ENCODE measurements around the gene BMP6.

Gene BMP6

GRCh38 chr6:7725849-7726415 is at the start of gene BMP6:
BMP6 (plus strand) TSS chr6:7726099; CDS start chr6:7726956, 857 bp downstream.
- peak; percentile 58 for DNase-seq

DNA sequence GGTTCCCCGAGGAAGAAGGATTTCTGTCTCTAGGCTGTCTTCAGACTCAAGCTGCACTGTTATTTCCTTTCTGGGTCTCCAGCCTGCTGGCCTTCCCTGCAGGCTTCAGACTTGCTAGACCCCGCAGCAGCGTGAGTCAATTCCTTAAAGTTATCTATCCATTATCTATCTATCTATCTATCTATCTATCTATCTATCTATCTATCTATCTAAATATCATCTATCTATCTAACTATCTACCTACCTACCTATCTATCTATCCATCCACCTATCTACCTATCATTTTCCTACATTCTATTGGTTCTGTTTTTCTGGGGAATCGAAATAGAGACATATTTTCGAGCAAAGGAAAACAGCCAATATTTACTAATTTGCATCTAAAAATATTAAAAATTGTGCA is 48.7 kb upstream of the BMP6 start:
- no peak for DNase-seq

- DNase-seq: no peak
These were observed 45.4 kb upstream of the BMP6 start for GRCh38 chr6:7680393-7681075.

- no peak for DNase-seq
These were observed 44.5 kb upstream of the BMP6 start for GRCh38 chr6:7681449-7681848.

DNA sequence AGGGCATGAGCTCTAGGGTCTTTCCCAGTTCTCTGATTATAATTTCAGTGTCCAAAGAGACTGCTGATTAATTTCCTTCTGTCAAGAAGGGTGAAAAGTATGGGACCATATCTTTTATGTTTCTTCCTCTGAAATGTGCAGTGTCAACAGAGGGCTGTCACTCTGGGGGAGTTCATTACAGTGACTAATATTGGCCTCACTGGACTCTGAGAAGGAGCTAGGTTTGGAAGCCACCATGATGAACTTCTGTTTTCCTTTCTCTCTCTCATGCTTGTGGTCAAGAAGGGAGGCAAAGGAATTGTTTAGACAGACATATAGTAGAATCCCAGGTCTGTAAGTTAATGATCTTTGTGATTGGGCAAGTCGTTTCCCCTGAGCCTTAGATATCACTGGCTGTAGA is 41.8 kb upstream of the BMP6 start:
- no peak for DNase-seq

GRCh38 chr6:7684843-7685242 is 41.1 kb upstream of the BMP6 start:
- peak; percentile 1 for DNase-seq

DNA sequence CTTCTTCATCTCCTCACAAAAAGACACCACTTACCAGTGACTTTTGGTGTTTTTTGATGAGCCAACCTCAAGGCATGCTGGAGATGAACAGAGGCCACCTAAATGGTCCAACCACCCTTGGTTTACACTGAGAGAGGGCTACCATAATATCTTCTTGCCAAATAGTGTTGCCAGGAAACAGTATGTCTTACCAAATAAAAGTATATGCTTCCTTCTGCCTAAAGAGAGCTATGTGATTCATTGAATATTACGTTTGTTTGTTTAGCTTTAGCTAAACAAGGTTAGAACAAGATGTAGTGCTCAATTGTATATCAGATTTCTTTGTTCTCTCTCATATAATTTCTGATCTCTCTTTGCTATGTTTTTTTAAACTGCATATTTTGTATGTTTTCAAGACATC is 40.6 kb upstream of the BMP6 start:
- DNase-seq: no peak

DNA sequence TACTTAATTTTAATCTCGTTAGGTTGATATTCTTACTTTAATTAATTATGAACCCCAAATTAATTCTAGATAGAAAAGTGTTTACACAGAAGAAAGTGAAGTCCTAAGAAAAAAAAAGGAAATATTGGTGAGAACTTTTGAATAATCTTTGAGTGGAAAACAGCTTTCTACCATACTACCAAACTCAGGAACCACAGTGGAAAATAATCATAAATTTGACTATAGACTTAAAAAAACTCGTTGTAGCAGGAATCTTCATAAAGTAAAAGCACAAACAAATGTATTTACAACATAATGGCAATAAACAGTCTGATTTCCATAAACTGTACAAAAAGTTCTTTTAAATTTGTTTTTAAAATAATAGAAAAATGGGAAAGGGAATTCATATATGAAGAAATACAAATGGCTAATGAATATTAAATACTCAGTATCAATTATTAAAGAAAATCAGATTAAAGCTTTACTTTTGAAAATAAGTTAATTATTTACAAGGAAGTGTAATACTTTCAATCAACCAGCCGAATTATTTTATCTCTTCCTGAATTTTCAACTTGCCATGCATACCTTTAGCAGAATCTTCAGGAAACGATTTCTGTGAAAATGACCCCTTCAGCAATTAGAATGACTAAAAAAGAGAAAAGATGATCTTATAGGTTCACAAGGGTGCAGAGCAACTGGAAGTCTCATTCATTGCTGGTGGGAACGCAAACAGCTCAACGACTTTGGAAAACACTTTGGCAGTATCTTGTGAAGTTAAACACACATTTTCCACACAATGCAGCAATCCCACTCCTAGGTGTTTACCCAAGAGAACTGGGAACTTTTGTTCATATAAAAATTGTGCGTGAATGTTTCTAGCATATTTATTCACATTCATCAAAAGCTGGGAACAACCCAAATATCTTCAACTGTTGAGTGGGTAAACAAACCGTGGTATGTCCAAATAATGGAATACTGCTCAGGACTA is 38.5 kb upstream of the BMP6 start:
- no peak for DNase-seq

- DNase-seq: no peak
These were observed 34.9 kb upstream of the BMP6 start for GRCh38 chr6:7691021-7691420.

- no peak for DNase-seq
These were observed 34.0 kb upstream of the BMP6 start for GRCh38 chr6:7691675-7692452.

DNA sequence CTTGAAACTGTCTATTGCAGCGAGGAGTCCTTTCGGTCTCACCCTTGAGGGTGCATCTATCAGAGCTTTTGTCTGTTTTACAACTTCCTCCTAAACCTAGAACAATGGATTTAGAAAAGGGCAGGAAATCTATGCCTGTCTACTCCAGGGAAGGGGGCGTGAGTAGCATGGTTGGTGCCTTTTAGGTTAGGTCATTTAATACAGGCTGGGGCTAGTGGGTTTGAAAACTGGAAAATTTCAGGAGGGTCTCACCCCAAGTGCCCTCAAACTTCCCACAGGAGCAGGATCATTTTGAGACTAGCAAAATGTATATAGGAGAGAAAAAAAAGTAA is 33.5 kb upstream of the BMP6 start:
- DNase-seq: no peak

DNA sequence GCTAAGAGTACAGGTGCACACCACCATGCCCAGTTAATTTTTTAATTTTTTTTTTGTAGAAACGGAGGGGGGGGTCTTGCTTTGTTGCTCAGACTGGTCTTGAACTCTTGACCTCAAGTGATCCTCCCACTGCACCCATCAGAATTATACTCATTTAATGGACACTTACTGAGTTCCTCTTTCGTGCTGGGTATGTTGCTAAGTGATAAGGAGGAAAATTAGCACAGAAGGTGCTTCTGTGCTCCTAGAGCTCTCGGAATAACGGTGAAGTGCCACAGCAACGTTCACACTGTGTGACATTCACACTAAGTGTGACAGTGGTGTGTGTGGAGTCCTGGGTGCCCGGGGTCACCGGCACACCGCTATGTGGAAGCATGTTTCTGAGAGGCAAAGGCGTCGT is 32.1 kb upstream of the BMP6 start:
- DNase-seq: no peak

GRCh38 chr6:7696061-7696460 is 29.8 kb upstream of the BMP6 start:
- no peak for DNase-seq

DNA sequence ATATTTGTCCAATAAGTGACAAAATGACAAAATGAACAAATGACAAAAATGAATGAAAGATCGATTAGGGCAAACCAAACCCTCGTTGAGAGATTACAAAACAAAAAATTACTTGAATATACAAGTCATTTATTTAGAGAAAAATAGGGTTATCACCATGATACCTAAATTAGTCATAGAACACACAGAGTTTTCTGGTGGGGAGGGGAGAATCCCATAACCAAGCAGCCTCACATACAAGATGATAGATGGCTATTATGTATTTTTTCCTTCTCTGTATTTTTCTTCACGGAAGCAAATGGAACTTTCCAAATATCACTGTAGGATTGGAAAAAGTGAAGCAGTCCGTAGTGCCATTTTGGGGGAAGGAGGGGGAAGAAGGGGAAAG is 28.5 kb upstream of the BMP6 start:
- DNase-seq: no peak

DNA sequence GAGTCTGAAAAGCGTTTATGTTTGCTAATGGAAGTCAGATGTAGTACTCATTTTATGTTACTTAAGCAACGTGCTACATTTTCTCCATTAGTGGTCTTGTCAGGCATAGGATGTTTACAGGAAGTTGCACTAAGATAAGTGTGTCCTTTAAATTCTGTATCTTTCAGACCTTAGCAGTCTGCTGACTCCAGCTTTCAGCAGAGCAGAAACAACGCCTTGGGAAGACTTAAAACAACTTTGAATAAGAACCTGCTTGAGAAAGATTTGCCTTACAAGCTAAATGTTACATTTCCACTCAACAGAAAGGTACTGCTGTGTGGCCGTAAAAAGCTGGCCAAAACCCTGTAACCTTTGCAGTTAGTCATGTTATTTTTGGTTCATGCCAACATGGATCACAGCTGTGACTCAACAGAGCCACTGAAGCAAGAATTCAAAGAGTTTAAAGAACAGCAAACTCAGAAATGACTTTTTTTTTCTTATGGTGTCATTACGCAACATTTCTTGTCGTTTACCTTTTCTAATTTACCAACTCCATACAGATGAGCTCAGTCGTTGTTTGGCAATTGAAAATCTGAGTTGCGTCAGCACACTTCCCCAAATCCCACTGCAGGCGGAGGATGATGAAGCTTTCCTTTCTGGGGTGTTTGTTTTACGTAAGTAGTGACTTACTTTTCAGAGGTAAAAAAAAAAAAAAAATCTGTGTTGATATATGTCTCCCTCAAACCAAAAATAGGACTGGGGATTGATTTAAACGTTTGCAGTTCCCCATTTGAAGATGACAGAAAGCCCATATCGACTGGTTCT is 27.9 kb upstream of the BMP6 start:
- no peak for DNase-seq

DNA sequence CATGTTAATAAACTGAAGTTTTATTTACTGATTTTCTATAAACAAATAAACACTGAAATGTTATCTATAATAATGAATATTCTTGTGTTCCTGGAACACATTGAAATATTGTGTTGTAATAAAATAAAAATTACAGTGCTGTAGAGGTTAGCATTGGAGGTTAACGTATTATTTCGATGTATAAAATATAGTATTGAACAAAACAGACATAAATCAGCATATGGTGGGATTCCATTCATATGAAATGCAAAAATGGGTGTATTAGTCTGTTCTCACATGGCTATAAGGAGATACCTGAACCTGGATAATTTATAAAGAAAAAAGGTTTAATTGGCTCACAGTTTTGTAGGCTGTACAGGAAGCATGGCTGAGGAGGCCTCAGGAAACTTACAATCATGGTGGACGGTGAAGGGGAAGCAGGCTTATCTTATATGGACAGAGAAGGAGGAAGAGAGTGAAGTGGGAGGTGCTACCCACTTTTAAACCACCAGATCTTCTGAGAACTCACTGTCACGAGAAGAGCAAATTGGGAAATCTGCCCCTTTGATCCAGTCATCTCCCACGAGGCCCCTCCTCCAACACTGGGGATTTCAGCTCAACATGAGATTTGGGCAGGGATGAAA is 24.6 kb upstream of the BMP6 start:
- no peak for DNase-seq

DNA sequence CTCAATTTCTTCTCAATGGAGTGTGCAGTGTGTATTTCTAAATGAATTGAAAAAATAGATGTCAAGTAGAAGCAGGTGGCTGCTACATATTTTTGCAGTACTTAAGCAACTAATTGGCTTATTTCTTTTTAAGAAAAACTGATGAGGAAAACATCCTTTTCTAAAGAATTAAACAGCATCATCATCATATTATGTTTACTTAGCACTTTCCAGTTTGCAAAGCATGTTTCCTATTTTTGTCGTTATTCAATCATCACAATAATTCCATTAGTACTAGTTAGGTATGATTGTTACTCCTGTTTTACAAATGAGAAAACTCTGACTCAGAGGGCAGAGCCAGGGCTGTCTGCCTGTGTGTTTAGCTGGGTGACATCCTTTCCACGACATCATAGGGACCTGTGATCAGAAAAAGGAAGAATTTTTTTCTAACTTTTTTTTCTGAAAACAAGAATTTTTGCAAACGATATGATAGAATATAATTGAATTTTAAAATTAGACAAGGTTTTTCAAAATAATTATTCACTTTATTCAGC is 22.7 kb upstream of the BMP6 start:
- DNase-seq: no peak

GRCh38 chr6:7705483-7705882 is 20.4 kb upstream of the BMP6 start:
- DNase-seq: no peak

- DNase-seq: no peak
These were observed 19.6 kb upstream of the BMP6 start for GRCh38 chr6:7706269-7706668.

DNA sequence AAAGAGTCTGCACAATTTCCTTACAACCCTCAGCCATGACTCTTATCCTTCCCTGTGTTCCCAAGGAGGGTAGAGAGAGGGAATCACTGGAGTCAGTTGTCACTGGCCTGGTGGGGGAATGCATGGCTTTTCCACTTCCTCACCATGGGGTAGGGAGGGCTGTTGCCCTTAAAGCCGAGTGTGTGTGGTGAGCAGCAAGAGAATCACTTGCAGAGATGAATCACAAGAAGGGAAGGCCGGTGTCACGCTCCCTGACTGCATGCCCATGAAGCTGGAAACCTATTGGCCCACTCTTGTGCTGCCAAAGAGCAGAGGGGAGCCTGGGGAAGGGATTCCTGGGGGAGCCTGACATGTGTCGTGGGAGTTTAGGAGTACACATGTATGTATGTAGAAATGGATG is 18.1 kb upstream of the BMP6 start:
- no peak for DNase-seq

DNA sequence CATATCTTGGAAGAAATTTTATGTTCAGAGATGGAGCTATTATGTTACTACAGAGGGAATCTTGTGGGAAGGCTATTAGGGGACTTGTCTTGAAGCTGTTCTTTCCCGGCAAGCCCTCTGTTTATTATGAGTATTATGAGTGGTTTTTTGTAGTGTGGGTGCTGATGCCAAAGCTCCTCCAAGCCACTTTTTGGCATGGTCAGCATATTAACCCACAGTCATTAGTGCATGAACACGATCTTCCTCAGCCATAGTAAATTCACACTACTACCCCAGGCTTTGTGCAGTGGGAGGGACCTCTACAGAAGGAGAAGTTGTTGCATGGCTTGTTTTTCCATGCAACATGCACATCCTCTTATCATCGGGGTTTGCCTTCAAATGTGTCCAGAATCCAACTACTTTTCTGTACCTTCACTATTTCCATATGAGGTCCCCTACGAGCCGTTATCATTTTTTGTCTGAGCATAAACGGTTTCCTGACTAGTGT is 6.5 kb upstream of the BMP6 start:
- no peak for DNase-seq

DNA sequence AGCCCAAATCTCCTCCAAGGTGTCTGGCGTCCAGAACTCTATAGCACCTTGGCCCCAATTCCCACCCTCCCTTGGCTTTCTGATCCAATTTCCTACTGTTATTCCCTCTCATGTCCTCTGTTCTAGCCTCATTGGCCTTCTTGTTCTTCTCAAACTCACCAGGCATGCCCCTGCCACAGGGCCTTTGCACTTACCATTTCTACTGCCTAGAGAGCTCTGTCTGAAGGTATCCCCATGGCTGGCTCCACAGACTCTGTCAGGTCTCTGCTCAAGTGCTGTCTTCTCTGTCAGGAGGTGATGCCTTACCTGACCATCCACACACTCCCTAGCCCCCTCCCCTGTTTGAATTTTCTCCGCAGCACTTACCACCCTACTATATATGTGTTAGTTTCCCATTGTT is 5.6 kb upstream of the BMP6 start:
- no peak for DNase-seq

All from NCI-H2081 treated with DMSO at 0.1 percent for 48 hours (cell line).